GM13976 (cell line): ENCODE results near the gene OR6K3.
"Not testable (repeated sequence)": the region's sequence is repeated elsewhere in the genome, so short reads cannot be mapped to it uniquely, and the experiment has no call there.

Experiments used
- DNase-seq: peaks from one replicate; pipeline ENCODE4 v3.0.0; 2012; ENCODE audit warnings: low spot score
- CTCF ChIP-seq: IDR thresholded peaks from 2 replicates; pipeline ENCODE4 v1.5.1; 2012; ENCODE audit warnings: borderline replicate concordance, mild to moderate bottlenecking; ENCODE audit not compliant: insufficient read depth; ENCODE audit errors: extremely low read depth, missing control alignments, control extremely low read depth
- in situ Hi-C: fragments of 300-500 bp; cut with MboI; formaldehyde crosslinking; loops from one replicate; pipeline ENCODE4 v1.12.0; 2022; ENCODE audit warnings: low sequenced_read_pairs, mixed read lengths, inconsistent platforms; ENCODE audit not compliant: unreplicated experiment

Gene OR6K3

GRCh38 chr1:158711098-158711497 is 9.4 kb downstream of the OR6K3 start:
- TF ChIP-seq CTCF: no peak
- no peak for DNase-seq
- in situ Hi-C loops: no loop called here

- in situ Hi-C loops: no loop called here
- no peak for DNase-seq
- no peak for TF ChIP-seq CTCF
Measured at GRCh38 chr1:158706096-158706495, 14.4 kb downstream of the OR6K3 start.

GRCh38 chr1:158700552-158700951 is 20.0 kb downstream of the OR6K3 start, which contains the start of gene OR6K2:
TSS of gene OR6K2 (minus strand) at chr1:158700652. CDS start at chr1:158700652, 0 bp downstream.
- DNase-seq: no peak

GRCh38 chr1:158694596-158694995 is 25.9 kb downstream of the OR6K3 start:
- no peak for TF ChIP-seq CTCF
- no peak for DNase-seq
- in situ Hi-C loops: no loop called here

More at GRCh38 chr1:158700552-158700951, 20.0 kb downstream of the OR6K3 start, which contains the start of gene OR6K2:
- in situ Hi-C loops: no loop called here
- no peak for TF ChIP-seq CTCF

GRCh38 chr1:158692356-158692755 is 28.2 kb downstream of the OR6K3 start:
- in situ Hi-C loops: no loop called here

GRCh38 chr1:158691907-158692306 is 28.6 kb downstream of the OR6K3 start:
- no peak for TF ChIP-seq CTCF
- in situ Hi-C loops: no loop called here
- no peak for DNase-seq

More at GRCh38 chr1:158692356-158692755, 28.2 kb downstream of the OR6K3 start:
- DNase-seq: no peak
- no peak for TF ChIP-seq CTCF

- DNase-seq: not testable (repeated sequence)
Measured at GRCh38 chr1:158691149-158691548, 29.4 kb downstream of the OR6K3 start.

More at GRCh38 chr1:158691149-158691548, 29.4 kb downstream of the OR6K3 start:
- in situ Hi-C loops: not testable (repeated sequence)
